GM12865 (cell line): Measurements from ENCODE around the gene PRM1.
A peak's percentile ranks its signal among the peaks of the same experiment; 100 is the strongest.

ENCODE experiments used
- DNase-seq: peaks from one replicate; pipeline ENCODE4 v3.0.0; 2010; ENCODE audit warnings: low read depth
- H3K4me3 ChIP-seq: 2 replicates; pipeline ENCODE4 v1.5.1; 2011; ENCODE audit warnings: mild to moderate bottlenecking, low read depth, low read length, control low read depth
- CTCF ChIP-seq: IDR thresholded peaks from 2 replicates; pipeline ENCODE4 v1.5.1; 2011; ENCODE audit warnings: low read length, control low read depth, low read depth, inconsistent platforms; ENCODE audit not compliant: insufficient read depth; ENCODE audit errors: missing control alignments

PRM1 gene

GRCh38 chr16:11250091-11250785, 30.9 kb downstream of the PRM1 start:
- peak overlapping the region; percentile 57 for H3K4me3 ChIP-seq
- no peak for TF ChIP-seq CTCF
- peak; percentile 74 for DNase-seq

GRCh38 chr16:11249233-11250061, 31.7 kb downstream of the PRM1 start:
- no peak for TF ChIP-seq CTCF
- peak overlapping the region; percentile 57 for H3K4me3 ChIP-seq
- DNase-seq, result peak; percentile 92

GRCh38 chr16:11248133-11248532, 33.0 kb downstream of the PRM1 start:
- DNase-seq, result peak; percentile 25
- H3K4me3 ChIP-seq, result no peak overlapping the region
- no peak for TF ChIP-seq CTCF

GRCh38 chr16:11245988-11246387, 35.1 kb downstream of the PRM1 start:
- DNase-seq, result peak; percentile 67
- TF ChIP-seq CTCF, result no peak
- no peak overlapping the region for H3K4me3 ChIP-seq

- no peak for DNase-seq
- no peak overlapping the region for H3K4me3 ChIP-seq
- TF ChIP-seq CTCF, result no peak
Measured at GRCh38 chr16:11245222-11245737, 35.9 kb downstream of the PRM1 start.

GRCh38 chr16:11242658-11243057, 38.5 kb downstream of the PRM1 start:
- TF ChIP-seq CTCF, result no peak
- no peak overlapping the region for H3K4me3 ChIP-seq
- DNase-seq, result no peak
